Activated T-helper 17 cell treated with anti-CD3 and anti-CD28 coated beads, Interleukin-2, amount 50 U/mL, for 72 hours (primary cell): ENCODE data around the gene SUOX. TPM values are rescaled to one million over a fixed set of nuclear protein-coding genes. Genes with fewer than 3 reads are reported as not detected.
"Not testable (repeated sequence)": the region's sequence is repeated elsewhere in the genome, so short reads cannot be mapped to it uniquely, and the experiment has no call there.

Experiments used
- ATAC-seq: fragments of 150-1000 bp; cut with Tn5 transposase; replicated peaks from 2 replicates; pipeline ENCODE4 v1.10.0; 2021; ENCODE audit warnings: mild to moderate bottlenecking, moderate library complexity
- H3K27ac Mint-ChIP-seq: one replicate; pipeline ENCODE4 v1.8.0; 2022; ENCODE audit warnings: mixed read lengths
- H3K27me3 Mint-ChIP-seq: one replicate; pipeline ENCODE4 v1.8.0; 2022; ENCODE audit warnings: mixed read lengths
- H3K36me3 Mint-ChIP-seq: one replicate; pipeline ENCODE4 v1.8.0; 2022; ENCODE audit warnings: low read depth, mild to moderate bottlenecking, mixed read lengths
- H3K4me1 Mint-ChIP-seq: one replicate; pipeline ENCODE4 v1.8.0; 2022; ENCODE audit warnings: mixed read lengths
- H3K4me3 Mint-ChIP-seq: one replicate; pipeline ENCODE4 v1.8.0; 2022; ENCODE audit warnings: mild to moderate bottlenecking, mixed read lengths
- H3K9me3 Mint-ChIP-seq: one replicate; pipeline ENCODE4 v1.8.0; 2022; ENCODE audit warnings: mixed read lengths
- total RNA-seq, 2 donors: library from RNA; stranded (reverse); gene quantifications; one replicate each; pipeline ENCODE4 v1.2.3, GENCODE V29; 2022

SUOX gene
- total RNA-seq, 2 donors from 2014 or later, result 3.4 to 3.5 TPM

GRCh38 chr12:55999522-55999921 is 2.4 kb downstream of the SUOX start:
- H3K27me3 Mint-ChIP-seq, H3K4me3 Mint-ChIP-seq, H3K27ac Mint-ChIP-seq, H3K4me1 Mint-ChIP-seq, H3K9me3 Mint-ChIP-seq, ATAC-seq: not testable (repeated sequence)
- H3K36me3 Mint-ChIP-seq, result peaks cover 12% of the 10 kb centered on the region

GRCh38 chr12:55999999-56000540 is 3.0 kb downstream of the SUOX start:
- not testable (repeated sequence) for H3K9me3 Mint-ChIP-seq, H3K4me3 Mint-ChIP-seq, H3K36me3 Mint-ChIP-seq, H3K27ac Mint-ChIP-seq, H3K4me1 Mint-ChIP-seq, H3K27me3 Mint-ChIP-seq, ATAC-seq

- H3K27ac Mint-ChIP-seq, result no peak overlapping the region
Measured at GRCh38 chr12:56001487-56002100, 4.5 kb downstream of the SUOX start.

GRCh38 chr12:56003376-56003775 is 6.3 kb downstream of the SUOX start:
- not testable (repeated sequence) for H3K36me3 Mint-ChIP-seq, ATAC-seq, H3K4me1 Mint-ChIP-seq, H3K4me3 Mint-ChIP-seq, H3K9me3 Mint-ChIP-seq, H3K27ac Mint-ChIP-seq, H3K27me3 Mint-ChIP-seq

More at GRCh38 chr12:56001487-56002100, 4.5 kb downstream of the SUOX start:
- peaks cover under 1% of the 10 kb centered on the region for H3K4me1 Mint-ChIP-seq
- H3K4me3 Mint-ChIP-seq, result no peak overlapping the region
- ATAC-seq, result no peak
- H3K27me3 Mint-ChIP-seq, result no peaks in the 10 kb centered on the region
- H3K36me3 Mint-ChIP-seq, result no peaks in the 10 kb centered on the region
- no peaks in the 10 kb centered on the region for H3K9me3 Mint-ChIP-seq

- Mint-ChIP-seq H3K4me3 (no peak overlapping the region), H3K4me1 (peaks cover 11% of the 10 kb centered on the region), H3K27ac (no peak overlapping the region), H3K27me3 (no peaks in the 10 kb centered on the region), H3K9me3 (no peaks in the 10 kb centered on the region), H3K36me3 (no peaks in the 10 kb centered on the region)
- ATAC-seq, result no peak
Measured at GRCh38 chr12:56004211-56004610, 7.1 kb downstream of the SUOX start.

GRCh38 chr12:56007564-56008559 is 10.8 kb downstream of the SUOX start:
- peak overlapping the region; percentile 87 for H3K4me3 Mint-ChIP-seq
- H3K36me3 Mint-ChIP-seq, result no peaks in the 10 kb centered on the region
- H3K9me3 Mint-ChIP-seq, result no peaks in the 10 kb centered on the region
- peak overlapping the region; percentile 84 for H3K27ac Mint-ChIP-seq
- H3K4me1 Mint-ChIP-seq, result peaks cover 11% of the 10 kb centered on the region
- no peaks in the 10 kb centered on the region for H3K27me3 Mint-ChIP-seq
- ATAC-seq, result peak; percentile 83

GRCh38 chr12:56010111-56010570 is 13.1 kb downstream of the SUOX start:
- no peaks in the 10 kb centered on the region for H3K9me3 Mint-ChIP-seq
- no peak for ATAC-seq
- no peak overlapping the region for H3K4me3 Mint-ChIP-seq
- H3K36me3 Mint-ChIP-seq, result no peaks in the 10 kb centered on the region
- no peaks in the 10 kb centered on the region for H3K27me3 Mint-ChIP-seq
- peaks cover 11% of the 10 kb centered on the region for H3K4me1 Mint-ChIP-seq
- H3K27ac Mint-ChIP-seq, result no peak overlapping the region

GRCh38 chr12:56011509-56012090 is 14.5 kb downstream of the SUOX start:
- ATAC-seq, result no peak
- Mint-ChIP-seq H3K4me3 (no peak overlapping the region), H3K27ac (peak overlapping the region; percentile 33), H3K4me1 (peaks cover 18% of the 10 kb centered on the region), H3K36me3 (no peaks in the 10 kb centered on the region), H3K27me3 (no peaks in the 10 kb centered on the region), H3K9me3 (no peaks in the 10 kb centered on the region)

GRCh38 chr12:56013482-56013881 is 16.4 kb downstream of the SUOX start:
- no peaks in the 10 kb centered on the region for H3K9me3 Mint-ChIP-seq
- no peaks in the 10 kb centered on the region for H3K36me3 Mint-ChIP-seq
- ATAC-seq, result no peak
- peaks cover 13% of the 10 kb centered on the region for H3K4me1 Mint-ChIP-seq
- no peak overlapping the region for H3K4me3 Mint-ChIP-seq
- no peak overlapping the region for H3K27ac Mint-ChIP-seq
- H3K27me3 Mint-ChIP-seq, result no peaks in the 10 kb centered on the region

- no peaks in the 10 kb centered on the region for H3K9me3 Mint-ChIP-seq
- no peaks in the 10 kb centered on the region for H3K36me3 Mint-ChIP-seq
- H3K4me3 Mint-ChIP-seq, result no peak overlapping the region
- H3K27ac Mint-ChIP-seq, result no peak overlapping the region
- peaks cover 8% of the 10 kb centered on the region for H3K4me1 Mint-ChIP-seq
- ATAC-seq, result no peak
- no peaks in the 10 kb centered on the region for H3K27me3 Mint-ChIP-seq
Measured at GRCh38 chr12:56014205-56014604, 17.1 kb downstream of the SUOX start.

GRCh38 chr12:56017181-56017580 is 20.1 kb downstream of the SUOX start:
- no peaks in the 10 kb centered on the region for H3K27me3 Mint-ChIP-seq
- no peak overlapping the region for H3K27ac Mint-ChIP-seq
- H3K4me3 Mint-ChIP-seq, result no peak overlapping the region
- ATAC-seq, result no peak
- H3K9me3 Mint-ChIP-seq, result no peaks in the 10 kb centered on the region
- peaks cover 14% of the 10 kb centered on the region for H3K4me1 Mint-ChIP-seq
- peaks cover 7% of the 10 kb centered on the region for H3K36me3 Mint-ChIP-seq

GRCh38 chr12:56018356-56018755 is 21.3 kb downstream of the SUOX start:
- no peak overlapping the region for H3K27ac Mint-ChIP-seq
- ATAC-seq, result no peak
- H3K9me3 Mint-ChIP-seq, result no peaks in the 10 kb centered on the region
- no peak overlapping the region for H3K4me3 Mint-ChIP-seq
- H3K36me3 Mint-ChIP-seq, result peaks cover 10% of the 10 kb centered on the region
- H3K4me1 Mint-ChIP-seq, result peaks cover 14% of the 10 kb centered on the region
- no peaks in the 10 kb centered on the region for H3K27me3 Mint-ChIP-seq

GRCh38 chr12:56020423-56021184 is 23.5 kb downstream of the SUOX start, which contains the start of gene IKZF4:
Gene IKZF4 (plus strand): TSS chr12:56021043. CDS start chr12:56021494, 451 bp downstream.
- peak; percentile 45 for ATAC-seq
- H3K27ac Mint-ChIP-seq, result peak within 1 kb of the TSS; percentile 97
- H3K27me3 Mint-ChIP-seq, result no peaks in the 10 kb centered on the region
- no peaks in the 10 kb centered on the region for H3K9me3 Mint-ChIP-seq
- peaks cover 17% of the 10 kb centered on the region for H3K4me1 Mint-ChIP-seq
- peaks cover 27% of the 10 kb centered on the region for H3K36me3 Mint-ChIP-seq
- H3K4me3 Mint-ChIP-seq, result peak within 1 kb of the TSS; percentile 98
